HCT116 (cell line): ENCODE results near the gene NTHL1.

Source experiments
- FOSL1 ChIP-seq: IDR thresholded peaks from 2 replicates; pipeline ENCODE4 v1.6.1; 2012; ENCODE audit warnings: low read depth
- POLR2A ChIP-seq: IDR thresholded peaks from 2 replicates; pipeline ENCODE4 v1.7.0; 2011; ENCODE audit warnings: borderline replicate concordance; ENCODE audit not compliant: insufficient read depth, insufficient read length; ENCODE audit errors: extremely low read depth
- ZFX ChIP-seq: fragments of 450-650 bp; IDR thresholded peaks from 2 replicates; pipeline ENCODE4 v1.6.1; 2017
- TF ChIP-seq, protein P1 (sequence below), 3 experiments: fragments of 200-600 bp in 1 of 3; sonication (generic) in 1 of 3; IDR thresholded peaks in 2 of 3; conservative IDR thresholded peaks in 1 of 3; 2 replicates each; pipeline ENCODE4 v1.5.1; 2012 to 2017; ENCODE audit warnings: low read depth in 2 of 3, low read length in 2 of 3, antibody characterized with exemption in 1 of 3, borderline replicate concordance in 1 of 3, control low read depth in 1 of 3, mild to moderate bottlenecking in 1 of 3, mixed read lengths in 1 of 3, mixed run types in 1 of 3, moderate library complexity in 1 of 3; ENCODE audit not compliant: insufficient read depth in 1 of 3

DNA sequence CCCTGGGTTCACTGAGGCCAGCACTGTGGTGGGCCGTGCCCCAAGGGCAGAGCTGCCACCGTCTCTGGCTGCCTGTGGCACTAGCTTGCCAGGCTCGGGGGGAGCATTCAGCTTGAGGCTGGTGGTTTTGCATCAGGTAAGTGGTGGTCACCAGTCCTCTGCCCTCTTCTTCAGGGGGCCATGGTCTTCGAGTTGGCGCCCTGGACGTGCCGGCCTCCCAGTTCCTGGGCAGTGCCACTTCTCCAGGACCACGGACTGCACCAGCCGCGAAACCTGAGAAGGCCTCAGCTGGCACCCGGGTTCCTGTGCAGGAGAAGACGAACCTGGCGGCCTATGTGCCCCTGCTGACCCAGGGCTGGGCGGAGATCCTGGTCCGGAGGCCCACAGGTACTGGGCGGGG, 32.4 kb upstream of the NTHL1 start:
- TF ChIP-seq POLR2A (no peak), ZFX (no peak), FOSL1 (no peak)
- TF ChIP-seq, protein P1, sequence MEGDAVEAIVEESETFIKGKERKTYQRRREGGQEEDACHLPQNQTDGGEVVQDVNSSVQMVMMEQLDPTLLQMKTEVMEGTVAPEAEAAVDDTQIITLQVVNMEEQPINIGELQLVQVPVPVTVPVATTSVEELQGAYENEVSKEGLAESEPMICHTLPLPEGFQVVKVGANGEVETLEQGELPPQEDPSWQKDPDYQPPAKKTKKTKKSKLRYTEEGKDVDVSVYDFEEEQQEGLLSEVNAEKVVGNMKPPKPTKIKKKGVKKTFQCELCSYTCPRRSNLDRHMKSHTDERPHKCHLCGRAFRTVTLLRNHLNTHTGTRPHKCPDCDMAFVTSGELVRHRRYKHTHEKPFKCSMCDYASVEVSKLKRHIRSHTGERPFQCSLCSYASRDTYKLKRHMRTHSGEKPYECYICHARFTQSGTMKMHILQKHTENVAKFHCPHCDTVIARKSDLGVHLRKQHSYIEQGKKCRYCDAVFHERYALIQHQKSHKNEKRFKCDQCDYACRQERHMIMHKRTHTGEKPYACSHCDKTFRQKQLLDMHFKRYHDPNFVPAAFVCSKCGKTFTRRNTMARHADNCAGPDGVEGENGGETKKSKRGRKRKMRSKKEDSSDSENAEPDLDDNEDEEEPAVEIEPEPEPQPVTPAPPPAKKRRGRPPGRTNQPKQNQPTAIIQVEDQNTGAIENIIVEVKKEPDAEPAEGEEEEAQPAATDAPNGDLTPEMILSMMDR (IDR thresholded peaks at IDR 0.05 in 2 of 3, conservative IDR thresholded peaks at IDR 0.05 in 1 of 3; ENCODE audit: borderline replicate concordance in 1 of 3, insufficient read depth in 1 of 3, low read depth in 2 of 3, low read length in 2 of 3), result no peak
